Activated T-cell treated with anti-CD3 and anti-CD28 coated beads for 24 hours (primary cell): ENCODE measurements around the gene KRTAP7-1.

Experiments
- DNase-seq: peaks from one replicate; pipeline ENCODE4 v3.0.0-alpha.2; 2020; ENCODE audit warnings: low read depth

The KRTAP7-1 gene, protein sequence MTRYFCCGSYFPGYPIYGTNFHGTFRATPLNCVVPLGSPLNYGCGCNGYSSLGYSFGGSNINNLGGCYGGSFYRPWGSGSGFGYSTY

DNA sequence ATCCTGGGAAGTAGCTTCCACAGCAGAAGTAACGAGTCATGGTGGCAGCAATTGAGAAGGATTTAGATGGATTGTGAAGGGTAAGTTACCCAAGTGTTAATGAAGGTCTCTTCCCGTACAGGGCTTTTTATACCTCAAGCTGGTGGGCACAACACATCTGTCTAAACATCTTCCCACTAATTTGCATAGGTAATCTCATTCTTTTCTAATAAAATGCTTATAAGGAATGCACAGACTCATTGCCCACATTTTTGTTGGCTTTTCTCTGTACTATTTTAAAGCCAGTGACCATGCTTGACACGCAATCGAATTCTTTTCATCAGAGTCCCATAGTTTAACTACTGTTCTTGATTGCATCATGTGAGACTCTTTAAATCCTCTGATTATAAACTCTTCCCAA lies at the start of gene KRTAP7-1:
Gene KRTAP7-1 (minus strand): TSS at position 101 of the 400 bp plus-strand sequence. CDS start 61 bp downstream, at position 40.
- no peak for DNase-seq

DNA sequence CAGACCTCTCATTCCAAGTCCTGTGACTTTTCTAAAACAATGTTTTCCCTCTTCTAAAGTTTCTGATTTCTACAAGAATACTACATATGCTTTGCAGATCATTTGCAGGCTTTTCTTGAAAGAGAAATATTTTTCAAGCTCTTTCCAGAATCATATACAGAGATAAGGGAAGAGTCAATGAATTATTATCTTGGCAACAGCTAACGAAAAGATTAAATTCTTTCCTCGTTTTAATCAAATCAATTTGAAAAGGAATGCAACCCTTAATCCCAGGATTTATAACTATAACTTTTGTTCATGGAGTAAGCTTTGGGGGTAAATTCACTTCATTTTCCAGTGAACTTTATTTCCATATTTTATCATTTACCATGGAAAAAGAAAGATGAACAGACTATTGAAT lies 45.0 kb upstream of the KRTAP7-1 start:
- no peak for DNase-seq

- no peak for DNase-seq
Measured at GRCh38 chr21:30847627-30848500, 18.3 kb upstream of the KRTAP7-1 start.

DNA sequence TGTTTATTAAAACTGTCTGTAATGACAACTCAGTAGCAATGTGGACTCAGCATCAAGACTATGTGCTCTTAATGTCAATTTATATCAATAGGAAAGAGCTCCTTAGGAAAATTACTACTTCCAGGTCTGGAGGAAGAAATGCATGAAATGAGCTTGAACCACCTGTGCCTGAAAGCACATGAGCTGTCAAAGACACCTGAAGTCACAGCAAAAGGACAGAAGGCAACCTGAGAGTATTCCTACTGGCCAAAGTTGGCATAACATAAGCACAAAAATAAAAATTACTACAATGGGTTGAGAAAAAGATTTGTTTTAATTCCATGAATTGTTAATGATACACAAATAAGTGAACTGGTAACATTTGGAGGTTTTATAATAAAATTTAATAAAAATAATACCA lies 13.4 kb upstream of the KRTAP7-1 start:
- DNase-seq: no peak

GRCh38 chr21:30839304-30839703 lies 9.7 kb upstream of the KRTAP7-1 start:
- peak; percentile 12 for DNase-seq

GRCh38 chr21:30838536-30838935 lies 9.0 kb upstream of the KRTAP7-1 start:
- no peak for DNase-seq

GRCh38 chr21:30831194-30831765 lies 1.7 kb upstream of the KRTAP7-1 start:
- peak; percentile 22 for DNase-seq

DNA sequence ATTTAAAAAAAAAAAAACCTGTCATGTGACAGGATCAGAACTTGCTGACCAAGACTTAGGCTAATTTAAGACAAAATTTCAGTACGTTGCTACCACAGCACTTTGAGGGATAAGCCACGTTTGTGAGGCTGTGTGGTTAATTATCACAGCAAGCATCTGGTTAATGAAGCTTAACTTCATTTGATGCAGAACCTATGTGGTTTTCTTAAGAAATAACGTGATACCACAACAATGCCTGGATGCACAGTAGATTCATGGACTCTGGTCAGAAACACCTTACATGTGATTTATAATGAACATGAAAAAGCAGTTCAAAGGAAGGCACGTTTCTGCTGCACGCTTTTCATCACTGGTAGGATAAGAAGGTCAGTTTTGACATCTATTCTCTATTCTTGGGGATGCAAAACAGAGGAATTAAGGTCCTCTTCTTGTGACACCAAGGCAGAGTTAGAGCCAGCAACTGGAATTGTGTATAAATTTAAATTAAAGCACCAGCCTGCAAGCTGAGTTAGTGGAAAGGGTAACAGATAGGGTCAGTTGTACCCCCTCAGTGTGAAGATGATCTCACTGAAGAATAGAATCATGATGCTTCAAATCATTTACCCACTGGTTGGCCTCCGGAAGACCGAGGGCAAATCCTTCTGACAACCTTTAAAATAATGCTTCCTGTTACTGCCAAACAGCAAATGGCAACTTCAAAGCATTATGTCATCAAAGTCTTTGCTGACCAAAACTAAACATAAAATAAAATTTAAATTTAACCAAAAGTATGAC lies 10.5 kb downstream of the KRTAP7-1 start:
- DNase-seq: no peak

DNA sequence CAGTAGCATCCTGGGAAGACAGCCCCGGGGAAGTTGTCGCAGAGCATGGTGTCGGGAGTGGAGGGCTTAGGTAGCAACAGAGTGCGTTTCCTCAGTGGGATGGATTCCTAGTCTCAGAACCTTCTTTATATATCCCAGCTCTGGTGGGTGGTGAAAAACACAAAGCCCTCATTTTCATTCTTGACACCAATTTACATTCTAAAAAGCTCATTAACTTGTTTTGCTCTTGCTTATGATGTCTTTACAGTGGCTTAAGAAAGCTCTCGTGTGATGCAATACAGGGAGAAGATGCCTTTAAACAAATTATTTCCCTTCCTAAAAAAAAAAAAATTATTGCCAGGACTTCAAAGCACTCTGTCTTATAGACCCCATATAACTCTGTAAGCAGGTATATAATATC lies 16.4 kb downstream of the KRTAP7-1 start, which contains the start of gene KRTAP8-1:
Gene KRTAP8-1 (minus strand): TSS at position 101 of the 400 bp plus-strand sequence. CDS start 54 bp downstream, at position 47.
- no peak for DNase-seq

- DNase-seq: no peak
Measured at GRCh38 chr21:30800605-30801004, 29.0 kb downstream of the KRTAP7-1 start.

DNA sequence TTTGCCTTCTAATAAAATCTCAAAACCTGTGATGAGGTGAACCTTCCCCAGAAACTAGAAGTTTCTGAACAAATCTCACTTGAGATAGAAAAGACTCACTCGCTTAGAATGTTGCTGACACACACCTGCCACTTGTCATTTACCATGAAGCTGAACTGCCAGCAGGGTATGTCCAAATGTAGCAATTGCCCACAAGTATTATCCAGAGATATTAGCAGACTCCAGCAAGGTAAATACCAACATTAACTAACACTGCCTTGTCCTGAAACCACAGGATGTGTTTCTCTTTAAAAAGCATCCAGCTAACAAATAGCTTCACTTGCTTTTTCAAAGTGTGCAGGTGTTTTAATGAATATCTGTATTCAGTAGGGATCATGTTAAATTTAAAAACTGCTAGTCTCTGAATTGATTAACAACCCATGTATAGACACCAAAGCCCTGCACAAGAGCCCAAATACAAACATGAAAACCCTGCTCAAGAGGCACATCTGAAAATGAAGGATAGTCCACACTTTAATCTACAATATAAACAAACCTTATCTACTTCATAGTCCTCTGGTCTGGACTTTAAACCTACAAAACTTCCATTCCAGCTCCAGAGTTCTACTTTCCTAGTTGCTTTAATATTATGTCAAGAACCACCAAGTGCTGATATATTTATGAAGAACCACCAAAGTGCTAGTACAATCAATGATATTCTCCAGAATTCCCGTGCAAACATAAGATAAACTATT lies 35.8 kb downstream of the KRTAP7-1 start:
- DNase-seq: no peak

DNA sequence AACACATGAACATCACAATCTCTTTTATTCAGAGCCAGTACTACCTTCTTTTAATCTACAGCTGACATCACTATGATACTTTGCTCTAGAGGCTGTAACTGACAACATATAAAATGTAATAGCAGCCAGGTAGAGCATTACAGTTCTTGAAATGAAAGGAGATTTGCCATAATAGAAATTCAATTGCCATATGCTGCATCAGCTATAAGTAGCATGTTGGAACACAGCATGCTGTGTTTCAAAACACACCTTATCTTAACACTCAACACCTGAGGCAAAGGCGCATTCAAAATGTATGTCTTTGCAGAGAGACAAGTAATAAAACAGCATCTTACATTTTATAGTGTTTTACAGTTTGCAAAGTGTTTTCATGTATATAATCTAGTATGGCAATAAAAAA lies 50.3 kb downstream of the KRTAP7-1 start:
- no peak for DNase-seq
